ENCODE data around the gene AKNA. TPM values are rescaled to one million over a fixed set of nuclear protein-coding genes. Genes with fewer than 3 reads are reported as not detected.

The AKNA gene
- total RNA-seq, 2 donors from 2014 or later: 12.2 to 15.4 TPM

- Histone ChIP-seq H3K4me1 (ENCODE audit: control insufficient read depth, insufficient read depth, low read length) (no peaks in the 10 kb centered on the region), H3K9ac (ENCODE audit: extremely low read depth, low read length, poor library complexity, severe bottlenecking) (no peak overlapping the region), H3K27ac (ENCODE audit: low read depth, low read length) (peak overlapping the region; percentile 17), H3K36me3 (ENCODE audit: control insufficient read depth, insufficient read depth, low read length) (no peaks in the 10 kb centered on the region), H3K27me3 (ENCODE audit: control insufficient read depth, insufficient read depth, low read length, poor library complexity, severe bottlenecking) (no peaks in the 10 kb centered on the region), H3K9me3 (ENCODE audit: control insufficient read depth, low read length) (no peaks in the 10 kb centered on the region), H3K4me3 (ENCODE audit: low read length) (no peak overlapping the region)
- no peaks in the 10 kb centered on the region for H3K27me3 Mint-ChIP-seq (ENCODE audit: insufficient read depth)
- H3K4me1 Mint-ChIP-seq: peaks cover 3% of the 10 kb centered on the region
- no peak for TF ChIP-seq CTCF (conservative IDR thresholded peaks at IDR 0.05)
- no peak for DNase-seq
- H3K9me3 Mint-ChIP-seq: no peaks in the 10 kb centered on the region
- H3K4me3 Mint-ChIP-seq: no peak overlapping the region
- 91 to 93% methylated on average over 16 to 19 of the region's 19 CpGs for WGBS, 2 experiments (ENCODE audit: insufficient coverage in 1 of 2, insufficient read length in 1 of 2)
- no peak overlapping the region for H3K27ac Mint-ChIP-seq
- H3K36me3 Mint-ChIP-seq (ENCODE audit: low read depth): peaks cover 6% of the 10 kb centered on the region
Measured at GRCh38 chr9:114376586-114377445, 11.0 kb downstream of the AKNA start.

- Histone ChIP-seq H3K27me3 (ENCODE audit: control insufficient read depth, insufficient read depth, low read length, poor library complexity, severe bottlenecking) (no peaks in the 10 kb centered on the region), H3K27ac (ENCODE audit: low read depth, low read length) (no peak overlapping the region), H3K9ac (ENCODE audit: extremely low read depth, low read length, poor library complexity, severe bottlenecking) (no peak overlapping the region), H3K9me3 (ENCODE audit: control insufficient read depth, low read length) (no peaks in the 10 kb centered on the region), H3K4me1 (ENCODE audit: control insufficient read depth, insufficient read depth, low read length) (peaks cover under 1% of the 10 kb centered on the region), H3K4me3 (ENCODE audit: low read length) (no peak overlapping the region), H3K36me3 (ENCODE audit: control insufficient read depth, insufficient read depth, low read length) (no peaks in the 10 kb centered on the region)
- Mint-ChIP-seq H3K36me3 (ENCODE audit: low read depth) (peaks cover 6% of the 10 kb centered on the region), H3K4me1 (peaks cover 10% of the 10 kb centered on the region), H3K27ac (no peak overlapping the region), H3K9me3 (no peaks in the 10 kb centered on the region), H3K4me3 (no peak overlapping the region), H3K27me3 (ENCODE audit: insufficient read depth) (no peaks in the 10 kb centered on the region)
- WGBS, 2 experiments (ENCODE audit: insufficient coverage in 1 of 2, insufficient read length in 1 of 2): 93 to 95% methylated on average over 4 to 9 of the region's 9 CpGs
- no peak for TF ChIP-seq CTCF (conservative IDR thresholded peaks at IDR 0.05)
- DNase-seq: no peak
Measured at GRCh38 chr9:114375386-114376175, 12.2 kb downstream of the AKNA start.

DNA sequence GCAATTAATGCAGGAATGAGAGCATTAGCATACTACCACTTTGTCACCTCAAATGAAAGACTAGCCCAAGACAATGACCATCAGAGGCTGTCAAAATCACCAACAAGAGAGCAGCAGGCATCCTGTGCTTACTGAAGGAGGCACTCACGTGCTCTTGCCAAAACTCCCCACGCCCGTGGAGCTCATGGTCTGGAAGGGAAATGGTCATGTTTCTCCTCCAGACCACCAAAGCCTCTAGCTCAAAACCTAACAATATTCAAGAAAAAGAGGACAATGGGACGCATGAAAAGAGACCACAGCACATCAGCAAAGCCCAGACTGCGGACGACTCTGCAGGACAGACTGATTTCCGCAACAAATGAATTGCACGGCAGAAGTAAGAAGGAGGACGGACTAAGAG is 12.8 kb downstream of the AKNA start:
- H3K36me3 ChIP-seq (ENCODE audit: control insufficient read depth, insufficient read depth, low read length): no peaks in the 10 kb centered on the region
- no peak overlapping the region for H3K27ac ChIP-seq (ENCODE audit: low read depth, low read length)
- Mint-ChIP-seq H3K4me3 (no peak overlapping the region), H3K36me3 (ENCODE audit: low read depth) (peaks cover 4% of the 10 kb centered on the region), H3K4me1 (peaks cover 15% of the 10 kb centered on the region), H3K27ac (no peak overlapping the region), H3K9me3 (no peaks in the 10 kb centered on the region), H3K27me3 (ENCODE audit: insufficient read depth) (no peaks in the 10 kb centered on the region)
- no peak overlapping the region for H3K9ac ChIP-seq (ENCODE audit: extremely low read depth, low read length, poor library complexity, severe bottlenecking)
- 77 to 78% methylated on average over 6 to 9 of the region's 9 CpGs for WGBS, 2 experiments (ENCODE audit: insufficient coverage in 1 of 2, insufficient read length in 1 of 2)
- peaks cover 6% of the 10 kb centered on the region for H3K4me1 ChIP-seq (ENCODE audit: control insufficient read depth, insufficient read depth, low read length)
- no peak overlapping the region for H3K4me3 ChIP-seq (ENCODE audit: low read length)
- no peak for TF ChIP-seq CTCF (conservative IDR thresholded peaks at IDR 0.05)
- no peaks in the 10 kb centered on the region for H3K9me3 ChIP-seq (ENCODE audit: control insufficient read depth, low read length)
- no peak for DNase-seq
- H3K27me3 ChIP-seq (ENCODE audit: control insufficient read depth, insufficient read depth, low read length, poor library complexity, severe bottlenecking): no peaks in the 10 kb centered on the region
